GM19463 (cell line): Measurements from ENCODE around the gene RPLP1.

Experiments used
- ATAC-seq: cut with Tn5 transposase; IDR thresholded peaks from one replicate; pipeline ENCODE4 v1.9.1; 2021; ENCODE audit warnings: mild to moderate bottlenecking, moderate library complexity; ENCODE audit not compliant: unreplicated experiment

RPLP1 gene

DNA sequence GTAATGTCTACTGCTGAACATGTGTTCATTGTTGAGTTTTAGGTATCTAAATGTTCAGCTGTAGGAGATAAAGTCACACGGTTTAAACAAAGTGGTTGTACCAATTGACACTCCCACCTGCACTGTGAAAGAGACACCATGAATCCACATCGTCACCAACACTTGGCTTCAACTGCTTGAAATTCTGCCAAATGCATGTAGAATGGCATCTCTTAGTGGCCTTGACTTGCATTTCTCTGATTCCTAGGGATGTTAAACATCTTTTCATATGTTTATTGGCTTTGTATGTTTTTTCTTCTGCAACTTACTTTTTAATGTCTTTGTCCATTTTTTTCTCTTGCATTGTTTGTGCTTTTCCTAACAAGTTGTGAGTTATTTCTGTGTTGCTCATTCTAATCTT is 43.4 kb downstream of the RPLP1 start:
- ATAC-seq: no peak

DNA sequence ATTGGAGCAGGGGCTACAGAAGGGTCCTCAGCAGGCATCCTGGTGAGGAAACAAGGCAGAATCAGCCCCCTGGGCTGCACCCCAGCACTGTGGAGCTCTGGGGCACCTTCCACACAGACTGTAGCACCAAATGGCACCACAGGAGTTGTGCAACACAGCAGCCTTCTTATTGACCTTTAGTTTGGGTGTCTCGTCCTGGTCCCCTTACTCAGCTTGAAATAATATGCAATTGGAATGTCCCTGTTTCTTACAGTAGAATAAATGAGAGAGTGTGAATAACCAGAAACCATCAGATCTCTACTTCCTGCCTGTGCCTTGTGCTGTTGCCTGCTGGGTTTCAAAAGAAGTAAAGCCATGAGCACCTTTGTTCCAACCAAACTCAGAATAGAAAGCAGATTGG is 44.5 kb downstream of the RPLP1 start:
- ATAC-seq: no peak

DNA sequence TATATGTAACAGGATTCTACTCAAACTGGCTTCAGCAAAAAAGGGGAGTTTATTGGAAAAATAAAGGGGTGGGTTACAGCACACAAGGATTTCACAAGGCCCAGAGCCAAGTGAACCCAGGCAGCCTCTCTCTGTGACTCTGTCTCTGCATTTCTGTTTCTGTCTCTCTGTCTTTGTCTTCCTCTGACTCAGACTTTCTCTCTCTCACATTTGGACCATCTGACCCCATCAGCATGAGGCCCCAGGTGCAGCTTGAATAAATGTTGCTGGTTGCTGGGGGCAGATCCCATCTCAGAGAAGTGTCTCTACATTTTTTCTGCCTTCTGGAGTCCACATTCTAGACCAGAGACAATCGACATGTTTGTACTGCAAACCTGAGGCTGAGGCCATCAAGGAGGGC is 45.0 kb downstream of the RPLP1 start:
- ATAC-seq: no peak

DNA sequence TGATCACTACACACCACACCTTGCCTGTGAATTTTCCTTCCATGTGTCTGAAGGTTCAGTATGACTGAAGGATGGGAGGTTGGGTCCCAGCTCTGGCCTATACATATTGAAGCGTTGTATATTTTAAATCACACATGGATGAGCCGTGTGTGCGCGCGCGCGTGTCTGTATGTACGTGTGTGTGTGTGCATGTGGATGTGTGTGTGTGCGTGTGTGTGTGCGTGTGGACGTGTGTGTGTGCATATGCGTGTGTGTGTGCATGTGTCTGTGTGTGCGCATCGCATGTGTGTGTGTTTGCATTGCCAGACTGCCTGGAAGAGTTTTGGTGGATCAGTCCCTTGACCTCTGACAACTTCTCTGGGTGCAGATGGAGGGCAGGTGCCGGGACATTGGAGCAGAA is 45.7 kb downstream of the RPLP1 start:
- no peak for ATAC-seq

DNA sequence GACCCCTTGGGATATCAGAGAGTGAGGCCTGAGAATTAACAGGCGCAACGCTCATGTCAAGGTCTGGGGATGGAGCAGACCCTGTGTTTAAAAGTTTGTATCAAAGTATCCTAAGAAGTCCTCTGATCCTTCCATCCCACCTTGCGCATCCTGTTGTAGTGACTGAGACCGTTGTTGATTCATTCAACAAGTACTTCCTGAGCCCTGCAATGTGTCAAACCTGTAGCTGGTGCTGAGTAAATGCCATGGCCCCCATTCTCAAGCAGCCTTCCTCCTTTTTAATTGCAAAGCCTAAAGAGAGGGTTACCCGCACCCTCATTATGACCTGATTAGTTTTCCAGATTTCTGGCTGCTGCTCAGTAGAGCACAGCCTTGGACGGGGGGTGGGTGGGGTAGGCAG is 46.4 kb downstream of the RPLP1 start:
- ATAC-seq: no peak

DNA sequence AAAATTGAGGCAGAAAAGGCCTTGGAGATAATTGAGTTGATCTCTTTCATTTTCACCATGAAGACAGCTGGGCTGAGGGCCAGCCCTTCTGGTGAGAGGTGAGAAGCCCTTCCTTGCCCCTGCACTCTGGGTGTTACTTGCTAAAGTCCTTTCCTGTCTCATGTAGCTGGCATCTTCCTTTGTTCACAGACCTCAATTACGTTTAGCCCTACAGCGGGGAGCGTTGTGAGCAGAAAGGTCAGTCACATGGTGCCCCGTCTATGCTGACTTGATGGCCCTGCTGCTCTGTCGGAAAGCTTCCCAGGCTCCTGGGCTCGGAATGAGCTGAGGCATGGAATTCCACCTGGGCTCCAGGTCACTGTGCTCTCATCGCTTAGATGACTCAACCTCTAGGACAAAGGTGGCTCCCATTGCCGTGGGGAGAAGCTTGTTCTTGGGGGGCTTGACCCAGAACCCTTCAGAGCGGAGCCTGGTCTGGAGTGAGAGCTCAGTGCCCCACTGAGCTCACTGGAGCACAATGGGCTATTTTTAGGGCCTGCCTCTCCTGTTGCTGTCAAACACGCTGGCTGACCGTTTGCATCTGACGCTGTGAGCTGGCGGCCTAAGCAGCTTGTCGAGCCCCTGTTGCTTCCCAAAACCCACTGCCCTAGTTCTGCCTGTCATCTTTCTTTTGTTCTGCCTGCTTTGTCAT is 47.0 kb downstream of the RPLP1 start:
- ATAC-seq: no peak

DNA sequence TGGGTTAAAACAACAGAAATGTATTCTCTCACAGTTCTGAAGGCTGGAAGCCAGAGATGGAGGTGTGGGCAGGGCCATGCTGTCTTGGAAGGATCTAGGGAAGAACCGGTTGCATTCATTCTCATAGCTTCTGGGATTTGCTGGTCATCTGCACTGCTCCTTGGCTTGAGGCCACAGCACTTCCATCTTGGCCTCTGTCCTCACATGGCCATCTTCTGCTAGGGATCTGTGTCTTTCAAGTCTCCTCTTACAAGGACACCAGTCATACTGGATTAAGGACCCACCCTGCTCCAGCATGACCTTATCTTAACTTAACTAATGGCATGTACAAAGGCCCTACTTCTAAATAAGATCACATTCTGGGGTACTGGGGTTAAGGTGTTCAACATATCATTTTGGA is 47.7 kb downstream of the RPLP1 start:
- ATAC-seq: no peak

DNA sequence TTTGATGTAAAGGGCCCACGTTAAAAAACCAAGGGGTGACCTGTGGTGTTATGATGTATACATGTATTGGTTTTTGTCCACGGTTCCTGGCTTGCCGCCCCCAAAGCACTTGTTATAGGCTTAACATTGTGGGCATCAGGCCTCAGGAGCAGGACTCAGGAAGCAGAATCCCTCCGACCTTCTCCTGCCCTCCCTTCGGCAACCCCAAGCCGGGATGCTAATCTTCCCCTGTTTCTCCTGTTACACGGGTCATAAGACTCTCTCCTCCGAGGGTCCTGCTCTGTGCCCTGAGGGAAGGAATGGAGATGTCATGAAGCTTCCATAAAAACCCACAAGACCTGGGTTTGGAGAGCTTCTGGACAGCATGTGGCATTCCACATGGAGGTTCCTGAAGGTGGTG is 48.8 kb downstream of the RPLP1 start:
- no peak for ATAC-seq

DNA sequence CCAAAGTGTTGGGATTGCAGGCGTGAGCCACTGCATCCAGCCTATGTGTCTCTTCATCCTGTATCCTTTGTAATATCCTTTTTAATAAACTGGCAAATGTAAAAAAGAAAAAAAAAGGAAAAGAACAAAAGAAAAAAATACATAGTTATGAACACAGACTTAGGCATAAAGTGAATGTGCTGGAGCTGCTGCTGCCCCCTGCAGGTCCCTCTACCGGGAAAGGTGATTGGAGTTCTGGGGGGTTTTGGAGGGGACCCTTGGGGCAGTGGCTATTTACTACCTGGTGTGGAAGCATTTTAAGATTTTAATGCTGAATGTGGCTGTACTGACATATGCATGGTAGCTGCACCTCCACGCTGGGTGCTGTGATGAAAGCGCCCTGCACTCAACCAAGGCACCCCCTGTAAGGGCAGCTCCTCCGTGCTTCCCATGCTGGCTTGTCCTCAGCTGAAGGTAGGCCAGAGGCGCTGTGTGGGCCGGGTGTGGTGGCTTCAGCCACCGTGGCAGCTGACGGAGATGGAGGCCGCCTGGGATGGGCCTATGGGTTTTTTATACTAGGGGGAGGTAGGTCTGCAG is 49.9 kb downstream of the RPLP1 start:
- no peak for ATAC-seq

DNA sequence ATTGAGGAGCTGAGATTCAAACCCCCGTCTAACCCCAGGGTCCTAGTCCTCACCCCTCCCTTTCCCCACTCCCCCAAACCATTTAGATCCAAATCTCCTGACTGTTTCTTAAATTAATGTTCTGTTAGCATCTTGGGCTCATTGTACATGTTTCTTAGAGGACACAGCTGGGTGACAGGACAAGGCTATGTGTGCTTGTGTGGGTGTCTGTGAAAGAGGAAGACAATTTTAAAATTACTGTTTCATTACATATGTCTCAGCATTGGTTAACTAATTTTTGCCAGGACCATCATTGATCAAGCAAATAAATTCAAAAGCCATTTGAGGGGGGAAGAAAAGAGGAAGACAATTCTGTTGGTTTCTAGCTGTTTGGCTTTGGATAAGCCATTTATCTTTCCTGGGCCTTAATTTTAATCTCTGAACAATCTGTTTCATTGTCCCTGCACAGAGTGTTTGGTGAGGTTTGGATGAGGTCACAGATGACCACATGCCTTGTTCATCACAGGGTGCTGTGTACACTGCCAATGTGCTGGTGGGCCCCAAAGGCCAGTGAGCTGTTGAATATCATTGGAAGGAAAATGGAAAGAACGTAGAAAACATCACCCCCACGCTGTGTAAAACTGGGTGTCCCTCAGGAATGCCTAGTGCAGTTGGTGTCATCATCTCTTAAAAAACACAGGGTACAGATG is 51.9 kb downstream of the RPLP1 start:
- ATAC-seq: no peak
